ENCODE data around the gene LGI4.

The LGI4 gene

GRCh38 chr19:35140207-35140961 lies 5.5 kb upstream of the LGI4 start:
- no peak for TF ChIP-seq TOX (CRISPR knock-in tag; IDR thresholded peaks at IDR 0.05; ENCODE audit: borderline replicate concordance)
- no peak for TF ChIP-seq RARB (CRISPR knock-in tag; IDR thresholded peaks at IDR 0.05)
- no peak for TF ChIP-seq CSRNP3 (CRISPR knock-in tag; IDR thresholded peaks at IDR 0.05)
- TF ChIP-seq GLIS3 (CRISPR knock-in tag; IDR thresholded peaks at IDR 0.05), result no peak
- TF ChIP-seq ESRRG (CRISPR knock-in tag; IDR thresholded peaks at IDR 0.05), result no peak
- TF ChIP-seq CREB5 (CRISPR knock-in tag; IDR thresholded peaks at IDR 0.05; ENCODE audit: low read depth), result no peak
- no peak for TF ChIP-seq BACH2 (CRISPR knock-in tag; IDR thresholded peaks at IDR 0.05; ENCODE audit: borderline replicate concordance)
- no peak for ATAC-seq

DNA sequence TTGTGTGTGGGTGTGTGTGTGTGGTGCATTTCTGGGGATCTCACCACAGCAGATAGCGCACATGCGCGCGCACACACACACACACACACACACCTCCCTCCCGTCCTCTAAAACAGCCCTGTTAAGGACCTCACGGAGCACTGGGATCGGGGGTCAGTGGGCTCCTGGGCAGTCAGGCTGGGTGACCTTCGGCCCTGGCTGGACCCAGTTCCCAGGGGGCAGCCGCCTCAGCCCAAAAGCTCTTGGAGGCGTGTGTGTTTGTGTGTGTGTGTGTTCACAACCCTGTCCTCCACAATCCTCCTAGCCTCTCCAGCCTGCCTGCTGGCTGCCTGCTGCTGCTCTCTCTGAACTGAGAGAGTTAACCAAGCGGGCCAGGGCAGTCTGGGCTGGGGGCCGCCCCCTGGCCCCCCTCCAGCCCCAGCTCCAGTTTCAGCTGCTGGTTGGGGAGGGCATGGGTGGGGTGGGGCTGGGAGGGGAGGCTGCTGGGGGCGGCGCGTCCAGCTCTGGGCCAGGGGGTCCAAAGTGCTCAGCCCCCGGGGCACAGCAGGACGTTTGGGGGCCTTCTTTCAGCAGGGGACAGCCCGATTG lies 3.5 kb upstream of the LGI4 start, which contains the start of gene FXYD1:
TSS of gene FXYD1 (plus strand) at position 520 of the 588 bp plus-strand sequence. CDS start 1,256 bp downstream, outside the sequence.
- no peak for ATAC-seq
- TF ChIP-seq SNAI2 (CRISPR knock-in tag; IDR thresholded peaks at IDR 0.05), result no peak
- no peak for TF ChIP-seq CSDC2 (CRISPR knock-in tag; IDR thresholded peaks at IDR 0.05)
- TF ChIP-seq ESRRG (CRISPR knock-in tag; IDR thresholded peaks at IDR 0.05), result no peak
- TF ChIP-seq ZC3H10 (CRISPR knock-in tag; IDR thresholded peaks at IDR 0.05), result no peak
- no peak for TF ChIP-seq GLIS3 (CRISPR knock-in tag; IDR thresholded peaks at IDR 0.05)
- TF ChIP-seq ZNF565 (CRISPR knock-in tag; conservative IDR thresholded peaks at IDR 0.05; ENCODE audit: low read depth), result no peak
- TF ChIP-seq ZFP3 (CRISPR knock-in tag; IDR thresholded peaks at IDR 0.05), result no peak
- TF ChIP-seq ZNF8 (CRISPR knock-in tag; IDR thresholded peaks at IDR 0.05), result no peak
- no peak for TF ChIP-seq TOX (CRISPR knock-in tag; IDR thresholded peaks at IDR 0.05; ENCODE audit: borderline replicate concordance)
- no peak for TF ChIP-seq ISL1 (CRISPR knock-in tag; IDR thresholded peaks at IDR 0.05)
- TF ChIP-seq, protein P1, sequence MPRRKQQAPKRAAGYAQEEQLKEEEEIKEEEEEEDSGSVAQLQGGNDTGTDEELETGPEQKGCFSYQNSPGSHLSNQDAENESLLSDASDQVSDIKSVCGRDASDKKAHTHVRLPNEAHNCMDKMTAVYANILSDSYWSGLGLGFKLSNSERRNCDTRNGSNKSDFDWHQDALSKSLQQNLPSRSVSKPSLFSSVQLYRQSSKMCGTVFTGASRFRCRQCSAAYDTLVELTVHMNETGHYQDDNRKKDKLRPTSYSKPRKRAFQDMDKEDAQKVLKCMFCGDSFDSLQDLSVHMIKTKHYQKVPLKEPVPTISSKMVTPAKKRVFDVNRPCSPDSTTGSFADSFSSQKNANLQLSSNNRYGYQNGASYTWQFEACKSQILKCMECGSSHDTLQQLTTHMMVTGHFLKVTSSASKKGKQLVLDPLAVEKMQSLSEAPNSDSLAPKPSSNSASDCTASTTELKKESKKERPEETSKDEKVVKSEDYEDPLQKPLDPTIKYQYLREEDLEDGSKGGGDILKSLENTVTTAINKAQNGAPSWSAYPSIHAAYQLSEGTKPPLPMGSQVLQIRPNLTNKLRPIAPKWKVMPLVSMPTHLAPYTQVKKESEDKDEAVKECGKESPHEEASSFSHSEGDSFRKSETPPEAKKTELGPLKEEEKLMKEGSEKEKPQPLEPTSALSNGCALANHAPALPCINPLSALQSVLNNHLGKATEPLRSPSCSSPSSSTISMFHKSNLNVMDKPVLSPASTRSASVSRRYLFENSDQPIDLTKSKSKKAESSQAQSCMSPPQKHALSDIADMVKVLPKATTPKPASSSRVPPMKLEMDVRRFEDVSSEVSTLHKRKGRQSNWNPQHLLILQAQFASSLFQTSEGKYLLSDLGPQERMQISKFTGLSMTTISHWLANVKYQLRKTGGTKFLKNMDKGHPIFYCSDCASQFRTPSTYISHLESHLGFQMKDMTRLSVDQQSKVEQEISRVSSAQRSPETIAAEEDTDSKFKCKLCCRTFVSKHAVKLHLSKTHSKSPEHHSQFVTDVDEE (CRISPR knock-in tag; IDR thresholded peaks at IDR 0.05), result no peak
- no peak for TF ChIP-seq OSR1 (CRISPR knock-in tag; IDR thresholded peaks at IDR 0.05)
- TF ChIP-seq PPARA (CRISPR knock-in tag; IDR thresholded peaks at IDR 0.05; ENCODE audit: borderline replicate concordance), result no peak
- TF ChIP-seq BACH2 (CRISPR knock-in tag; IDR thresholded peaks at IDR 0.05; ENCODE audit: borderline replicate concordance), result no peak
- no peak for TF ChIP-seq ARNTL (CRISPR knock-in tag; IDR thresholded peaks at IDR 0.05; ENCODE audit: borderline replicate concordance, low read depth)

- TF ChIP-seq CSDC2 (CRISPR knock-in tag; IDR thresholded peaks at IDR 0.05), result no peak
- no peak for TF ChIP-seq POU6F1 (CRISPR knock-in tag; IDR thresholded peaks at IDR 0.05; ENCODE audit: borderline replicate concordance, low read depth)
- no peak for TF ChIP-seq ZFP3 (CRISPR knock-in tag; IDR thresholded peaks at IDR 0.05)
- no peak for TF ChIP-seq ESRRG (CRISPR knock-in tag; IDR thresholded peaks at IDR 0.05)
- TF ChIP-seq RARB (CRISPR knock-in tag; IDR thresholded peaks at IDR 0.05), result no peak
- TF ChIP-seq, protein P1 (CRISPR knock-in tag; IDR thresholded peaks at IDR 0.05), result no peak
- no peak for TF ChIP-seq PPARA (CRISPR knock-in tag; IDR thresholded peaks at IDR 0.05; ENCODE audit: borderline replicate concordance)
- no peak for TF ChIP-seq TOX (CRISPR knock-in tag; IDR thresholded peaks at IDR 0.05; ENCODE audit: borderline replicate concordance)
- TF ChIP-seq BACH2 (CRISPR knock-in tag; IDR thresholded peaks at IDR 0.05; ENCODE audit: borderline replicate concordance), result no peak
- no peak for TF ChIP-seq GLIS3 (CRISPR knock-in tag; IDR thresholded peaks at IDR 0.05)
- no peak for ATAC-seq
Measured at GRCh38 chr19:35136977-35137702, 2.3 kb upstream of the LGI4 start.
